GM21576 (cell line): ENCODE results near the gene SVIL.
"Not testable (repeated sequence)": the region's sequence is repeated elsewhere in the genome, so short reads cannot be mapped to it uniquely, and the experiment has no call there.

Experiments used
- ATAC-seq: cut with Tn5 transposase; IDR thresholded peaks from one replicate; pipeline ENCODE4 v1.9.1; 2021; ENCODE audit warnings: mild to moderate bottlenecking, moderate library complexity; ENCODE audit not compliant: unreplicated experiment

The SVIL gene

DNA sequence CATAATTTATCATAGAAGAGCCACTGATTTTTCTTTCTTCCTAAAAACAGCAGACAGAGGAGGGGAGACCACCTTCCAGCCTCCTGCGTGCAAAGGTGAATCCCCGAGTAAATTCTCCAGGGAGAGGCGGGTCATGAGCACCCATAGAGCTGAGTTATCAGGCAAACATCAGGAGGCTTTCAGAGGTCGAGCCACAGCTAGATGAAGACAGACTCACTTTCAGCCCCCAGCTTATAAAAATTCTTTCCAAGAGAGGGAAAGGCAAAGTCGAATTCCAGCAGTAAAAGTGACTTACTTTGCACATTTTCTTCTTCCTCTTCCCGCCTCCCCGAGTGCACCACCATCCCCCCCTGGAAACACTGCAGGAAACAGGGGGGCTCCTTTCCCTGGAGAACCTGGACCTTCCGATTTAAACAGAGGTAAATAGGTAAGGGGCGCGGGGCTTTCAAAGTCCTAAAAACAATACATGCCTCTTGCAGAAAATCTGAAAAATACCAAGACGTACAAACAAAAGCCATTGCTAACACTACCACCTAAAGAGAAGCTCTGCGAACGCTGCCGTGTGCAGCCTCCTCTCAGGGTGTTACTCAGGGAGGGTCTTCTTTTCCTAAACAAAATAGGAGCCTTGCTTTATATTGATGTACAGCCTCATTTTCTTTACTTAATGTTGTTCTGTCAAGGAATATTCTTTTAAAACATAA lies 163.8 kb downstream of the SVIL start:
- no peak for ATAC-seq

DNA sequence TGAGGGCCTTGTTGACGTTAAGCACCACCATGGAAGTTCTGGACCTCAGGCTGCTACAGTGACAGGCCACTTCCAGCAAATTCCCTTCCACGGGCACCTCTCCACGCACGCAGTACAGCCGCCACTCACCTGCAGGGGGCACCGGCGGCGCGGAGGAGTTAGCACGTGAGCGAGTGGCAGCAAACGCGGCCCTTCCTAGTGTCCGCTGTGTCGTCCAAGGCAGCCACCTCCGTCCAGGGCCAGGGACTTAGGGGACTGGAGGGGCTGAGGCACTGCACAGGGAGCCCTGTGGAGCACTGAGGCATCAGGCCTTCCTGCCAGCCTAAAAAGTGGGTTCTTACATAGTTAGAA lies 164.4 kb downstream of the SVIL start:
- no peak for ATAC-seq

DNA sequence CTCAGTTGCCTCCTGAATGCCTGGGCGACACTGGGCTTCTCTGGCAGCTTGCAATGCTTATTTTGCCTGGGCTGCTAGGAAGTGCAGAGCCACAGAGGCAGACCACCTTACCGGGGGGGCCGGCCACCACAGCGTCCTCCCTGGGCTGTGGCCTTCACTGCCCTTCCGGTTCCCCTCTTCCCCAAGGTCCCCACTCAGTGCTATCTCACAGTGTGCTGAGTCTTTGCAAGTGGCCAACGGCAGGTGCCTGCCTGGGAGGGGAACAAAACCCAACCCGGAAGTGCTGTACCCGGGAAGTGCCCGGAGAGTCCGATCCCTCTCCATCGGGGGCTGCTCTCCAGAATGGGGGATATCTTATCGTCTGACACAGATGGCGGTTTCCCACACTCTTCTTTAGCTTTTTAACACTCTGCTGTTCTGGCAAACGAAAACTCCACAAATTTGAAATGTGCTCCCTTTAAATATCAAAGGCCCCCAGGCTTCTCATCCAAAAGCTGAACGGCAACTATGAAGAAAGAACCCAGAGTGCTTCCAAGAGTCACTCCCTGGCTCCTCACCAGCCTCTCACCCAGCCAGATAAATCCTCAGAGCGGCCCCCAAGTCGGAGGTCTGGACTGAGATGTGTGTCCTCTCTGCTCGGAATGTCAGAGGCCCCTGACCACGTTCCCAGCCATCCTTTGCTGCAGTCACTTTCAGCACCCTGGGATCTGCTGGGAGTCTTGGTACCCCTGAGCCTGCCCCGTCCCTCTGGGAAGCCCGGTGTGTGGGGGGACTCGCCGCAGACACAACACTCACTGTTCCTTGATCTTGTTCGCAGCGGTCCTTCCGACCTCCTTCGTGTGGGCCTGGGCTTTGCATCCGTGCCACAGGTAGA lies 165.1 kb downstream of the SVIL start:
- no peak for ATAC-seq

DNA sequence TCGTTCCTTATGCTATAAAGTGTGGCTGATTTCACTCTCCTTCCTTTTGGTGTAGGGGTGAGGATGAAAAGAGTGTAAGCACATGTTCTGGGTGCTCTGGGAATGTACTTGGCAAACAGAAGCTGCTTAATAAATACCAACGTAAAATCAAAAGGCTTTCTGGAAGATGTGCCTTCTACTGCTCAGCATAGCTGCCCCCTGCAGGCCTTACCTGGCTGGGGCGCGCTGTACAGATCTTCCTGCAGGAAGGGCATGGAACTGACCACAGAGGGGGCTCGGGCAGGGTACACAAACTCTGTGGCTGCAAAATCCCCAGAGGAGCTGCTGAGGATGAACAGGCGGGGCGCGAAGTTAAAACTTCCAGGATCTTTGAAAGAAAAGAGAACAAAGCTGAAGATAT lies 169.4 kb downstream of the SVIL start:
- no peak for ATAC-seq

DNA sequence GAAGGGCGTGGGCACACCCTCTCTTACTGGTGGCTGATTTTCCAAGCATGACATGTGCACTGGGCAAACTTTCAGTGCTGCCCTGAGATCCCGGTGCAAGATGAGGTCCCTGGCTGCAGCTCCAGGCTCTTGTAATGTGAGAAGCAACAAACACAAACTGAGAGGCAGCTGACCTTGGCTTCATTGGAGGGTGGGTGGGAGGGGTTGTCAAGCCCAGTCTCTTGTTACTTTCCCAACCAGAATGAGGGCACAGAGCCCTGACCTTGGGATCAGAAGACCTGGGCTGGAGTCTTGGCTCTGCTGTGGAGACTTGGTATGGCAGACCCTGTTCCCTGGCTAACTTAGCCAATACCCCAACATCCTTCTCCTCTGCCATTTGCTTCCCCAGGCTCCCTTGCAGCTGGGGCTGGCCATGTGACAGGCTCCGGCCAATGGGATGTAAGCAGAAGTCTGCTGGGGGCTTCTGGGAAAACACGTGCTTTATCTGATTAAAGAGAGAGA lies 170.1 kb downstream of the SVIL start:
- ATAC-seq = not testable (repeated sequence)

DNA sequence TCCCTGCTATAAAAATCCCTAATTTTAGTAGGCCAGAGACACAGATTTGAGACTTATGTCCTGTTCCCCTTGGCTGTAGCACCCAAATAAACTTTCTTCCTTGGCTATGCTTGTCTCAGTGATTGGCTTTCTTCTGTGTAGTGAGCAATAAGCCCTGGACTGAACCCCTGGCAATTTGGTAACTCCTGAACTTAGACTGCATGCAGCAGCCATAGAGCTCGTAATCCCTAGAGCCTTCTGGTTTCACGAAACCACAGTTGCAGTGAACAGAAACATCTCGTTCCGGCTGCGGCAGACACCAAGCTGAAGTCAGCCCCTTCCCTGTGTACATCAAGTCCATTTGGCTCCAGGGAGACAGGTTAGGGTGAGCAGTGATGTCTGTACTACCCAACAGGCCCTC lies 173.7 kb downstream of the SVIL start:
- ATAC-seq = no peak

DNA sequence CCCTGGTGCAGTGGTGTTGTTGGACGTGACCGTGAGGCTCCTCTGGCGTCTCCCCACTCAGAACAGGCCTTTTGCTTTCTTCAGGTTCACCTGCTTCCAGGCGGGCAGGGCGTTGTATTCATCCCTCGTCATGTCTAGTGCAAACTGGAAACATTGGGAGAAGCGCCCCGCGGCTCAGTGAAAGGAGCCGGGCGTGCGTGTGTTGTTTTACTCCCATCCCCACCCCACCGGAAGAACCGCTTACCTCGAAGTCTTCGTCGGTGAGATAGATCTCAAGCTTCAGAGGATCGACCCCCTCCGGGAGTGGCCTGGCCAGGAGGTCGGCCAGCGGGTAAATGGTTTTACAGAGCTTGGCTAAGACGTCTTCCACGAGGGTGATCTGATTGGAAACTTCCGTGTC lies 176.6 kb downstream of the SVIL start:
- ATAC-seq = not testable (repeated sequence)

DNA sequence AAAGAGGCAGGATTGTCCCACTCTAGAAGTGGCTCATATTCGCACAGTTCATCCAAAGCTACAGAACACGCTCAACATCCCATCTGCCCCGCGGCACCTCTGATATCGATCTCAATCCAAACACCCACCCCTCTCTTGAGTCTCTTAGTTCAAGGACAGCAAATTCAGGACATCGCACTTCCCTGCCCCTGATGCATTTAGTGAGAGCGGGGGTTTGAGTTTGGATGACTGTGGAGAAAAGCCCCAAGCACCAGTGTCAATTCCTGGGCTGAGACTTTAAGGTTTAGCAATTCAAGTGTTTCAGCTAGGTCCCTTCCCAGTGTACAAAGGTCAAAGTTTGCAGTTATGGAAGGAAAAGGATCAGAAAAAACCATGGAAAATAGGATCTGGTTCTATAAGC lies 179.7 kb downstream of the SVIL start:
- ATAC-seq = no peak

DNA sequence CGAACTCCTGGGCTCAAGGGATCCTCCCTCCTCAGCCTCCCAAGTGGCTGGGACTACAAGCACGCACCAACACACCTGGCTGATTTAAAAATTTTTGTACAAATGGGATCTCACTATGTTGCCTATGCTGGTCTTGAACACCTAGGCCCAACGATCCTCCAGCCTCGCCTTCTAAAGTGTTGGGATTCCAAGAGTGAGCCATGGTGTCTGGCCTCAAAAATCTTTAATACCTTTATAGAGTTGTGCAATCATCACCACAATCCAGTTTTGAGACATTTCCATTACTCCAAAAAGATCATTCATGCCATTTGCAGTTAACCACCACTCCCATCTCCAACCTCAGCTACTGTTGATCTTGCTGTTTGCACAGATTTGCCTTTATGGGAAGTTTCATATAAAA lies 180.5 kb downstream of the SVIL start:
- ATAC-seq = no peak

DNA sequence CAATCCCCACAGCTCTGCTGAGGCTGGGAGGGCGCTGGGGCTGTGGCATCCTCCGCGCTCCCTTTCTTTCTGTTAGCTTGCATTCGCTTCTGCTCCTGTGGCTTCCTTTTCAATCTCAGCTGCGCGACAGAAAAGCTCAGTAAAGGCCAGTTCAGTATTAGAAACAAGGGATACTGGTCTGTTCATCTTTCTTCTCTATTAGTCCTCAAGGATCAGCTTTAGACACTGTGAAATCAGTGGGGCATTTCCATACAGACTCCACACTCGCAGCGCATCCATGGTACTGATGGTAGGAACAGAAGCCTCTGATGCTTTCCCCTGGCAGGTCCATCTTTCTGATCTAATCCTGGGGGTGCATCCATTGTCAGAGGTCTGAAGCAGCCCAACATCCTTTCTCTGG lies 182.2 kb downstream of the SVIL start:
- ATAC-seq = no peak

DNA sequence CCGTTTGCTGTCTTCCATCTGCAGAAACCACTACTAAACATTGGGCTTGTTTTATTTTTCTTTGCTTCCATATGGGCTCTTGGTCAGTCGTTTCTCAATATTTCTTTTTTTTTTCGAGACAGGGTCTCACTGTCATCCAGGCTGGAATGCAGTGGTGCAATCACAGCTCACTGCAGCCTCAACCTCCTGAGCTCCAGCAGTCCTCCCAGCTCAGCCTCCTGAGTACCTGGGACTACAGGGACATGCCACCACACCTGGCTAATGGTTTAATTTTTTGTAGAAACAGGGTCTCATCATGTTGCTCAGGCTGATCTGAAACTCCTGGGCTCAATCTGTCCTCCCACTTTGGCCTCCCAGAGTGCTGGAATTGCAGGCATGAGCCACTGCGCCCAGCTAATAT lies 182.8 kb downstream of the SVIL start:
- ATAC-seq = no peak

DNA sequence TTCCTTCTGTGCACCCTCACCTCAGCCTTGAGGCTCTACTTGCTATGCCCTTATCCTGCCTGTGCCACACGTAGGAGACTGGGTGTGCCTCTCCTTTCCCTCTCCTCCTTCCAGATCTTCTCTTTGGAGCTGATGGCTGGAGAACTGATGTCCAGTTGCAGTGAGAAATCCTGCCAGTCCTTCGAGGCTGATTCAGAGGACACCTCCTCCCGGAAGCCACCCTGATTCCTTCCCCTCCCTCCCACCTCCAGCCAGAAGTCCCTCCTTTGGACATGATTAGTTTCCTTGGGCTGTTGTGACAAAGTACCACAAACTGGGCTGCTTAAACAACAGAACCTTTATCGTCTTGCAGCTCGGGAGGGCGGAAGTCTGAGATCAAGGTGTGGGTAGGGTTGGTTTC lies 184.4 kb downstream of the SVIL start:
- no peak for ATAC-seq

DNA sequence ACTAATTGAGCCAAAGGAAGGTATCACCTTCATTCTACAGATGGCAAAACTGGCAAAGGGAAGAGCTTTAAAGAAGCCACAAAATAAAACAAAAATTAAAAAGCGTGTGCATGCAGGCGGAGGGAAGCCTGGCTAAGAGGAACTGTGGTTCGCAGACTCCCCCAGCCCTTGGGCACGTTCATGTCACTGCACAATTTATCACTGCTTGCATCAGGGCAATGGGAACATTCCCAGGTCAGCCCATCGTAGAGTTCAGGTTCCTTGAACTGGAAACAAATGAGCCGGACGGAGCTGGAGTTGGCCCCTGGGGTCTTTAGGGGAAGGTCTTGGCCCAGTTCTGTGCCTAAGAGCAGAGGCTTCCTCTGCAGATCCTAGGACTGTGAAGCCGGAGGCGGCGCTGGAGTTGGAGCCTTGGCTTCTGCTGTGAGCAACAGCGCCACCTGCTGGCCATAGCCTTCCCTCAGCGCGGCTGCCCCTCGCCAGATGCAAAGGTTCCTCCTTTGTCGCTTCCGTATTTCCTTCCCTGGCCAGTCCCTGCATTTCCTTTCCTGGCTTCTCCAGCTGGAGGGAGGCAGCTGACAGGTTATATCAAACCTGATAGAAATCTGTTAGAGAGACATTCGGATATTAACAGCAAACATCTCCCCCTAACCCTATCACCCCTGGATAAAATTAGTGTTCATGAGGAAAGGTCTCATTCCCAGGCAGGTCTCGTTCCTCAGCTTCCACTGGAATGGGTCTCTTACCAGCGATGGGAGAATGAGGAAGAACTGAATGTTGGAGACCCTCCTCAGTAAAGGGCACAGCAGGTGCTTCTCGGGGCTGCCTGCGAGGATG lies 185.8 kb downstream of the SVIL start:
- peak; percentile 73 for ATAC-seq

DNA sequence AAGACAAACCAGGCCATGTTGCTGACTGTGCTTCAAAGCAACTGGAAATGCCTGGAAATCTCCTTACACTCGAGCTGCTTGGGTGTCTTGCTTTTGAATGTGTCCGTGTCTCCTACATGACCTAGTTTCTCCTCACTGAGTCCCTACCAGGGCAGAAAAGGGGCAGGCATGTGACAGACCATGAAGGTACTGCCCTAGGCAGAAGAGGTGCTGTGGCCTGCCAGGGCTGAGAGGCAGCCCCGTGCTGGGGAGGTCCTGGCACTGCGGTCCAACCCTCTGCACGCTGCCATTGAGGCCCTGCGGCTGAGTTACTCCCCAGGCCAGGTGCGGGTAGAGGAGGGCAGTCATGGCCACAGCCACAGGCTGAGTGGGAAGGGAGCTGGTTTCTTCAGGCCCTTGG lies 186.6 kb downstream of the SVIL start:
- ATAC-seq = no peak

DNA sequence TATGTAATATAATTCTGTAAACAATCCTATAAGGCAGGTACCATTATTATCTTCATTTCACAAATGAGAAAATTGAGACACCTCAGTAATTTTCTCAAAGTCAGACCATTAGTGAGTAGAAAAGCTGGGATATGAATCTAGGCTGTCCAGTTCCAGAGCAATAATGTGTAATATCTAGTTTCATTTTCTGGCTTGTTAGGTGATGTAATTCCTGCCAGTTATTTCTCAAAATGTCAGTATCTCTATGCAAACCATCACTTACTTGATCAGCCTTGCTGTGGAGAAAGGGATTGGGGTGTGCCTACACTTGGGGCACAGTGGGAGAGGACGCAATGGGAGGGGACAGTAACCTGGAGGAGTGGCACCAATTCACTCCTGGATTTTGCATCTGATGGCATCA lies 188.4 kb downstream of the SVIL start:
- ATAC-seq = no peak

DNA sequence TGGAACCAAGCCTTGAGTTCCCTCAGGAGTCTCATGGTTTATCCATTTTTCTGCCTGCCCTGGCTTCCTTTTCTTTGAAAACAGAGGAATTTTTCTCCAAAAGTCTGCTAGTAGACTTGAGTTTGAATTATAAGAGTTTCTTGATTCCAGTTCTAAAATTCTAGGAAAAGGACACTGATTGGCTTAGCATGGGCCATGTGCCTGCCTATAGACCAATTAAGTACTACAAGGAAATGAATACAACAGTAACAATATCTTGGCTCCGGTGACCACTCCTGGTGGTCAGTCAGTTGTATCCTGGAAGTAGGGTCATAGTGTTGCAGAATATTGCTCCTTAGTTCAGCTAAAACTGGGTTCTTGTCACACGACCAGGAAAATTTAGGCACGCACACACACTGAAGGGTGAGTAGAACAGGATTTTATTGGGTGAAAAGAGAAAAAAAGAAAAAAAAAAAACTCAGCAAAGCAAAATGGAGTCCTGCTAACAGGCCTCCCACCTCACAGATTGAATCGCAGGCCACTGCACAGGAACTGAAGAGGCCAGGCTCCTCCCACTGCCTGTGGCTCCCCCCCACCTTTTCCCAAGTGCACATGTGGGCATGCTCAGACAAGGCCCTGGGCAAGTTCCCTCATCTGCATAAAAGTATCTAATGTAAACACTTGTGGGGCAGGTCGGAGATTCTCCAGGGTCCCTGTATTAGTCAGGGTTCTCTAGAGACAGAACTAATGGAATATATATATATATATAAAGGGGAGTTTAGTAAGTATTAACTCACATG lies 190.8 kb downstream of the SVIL start:
- no peak for ATAC-seq

DNA sequence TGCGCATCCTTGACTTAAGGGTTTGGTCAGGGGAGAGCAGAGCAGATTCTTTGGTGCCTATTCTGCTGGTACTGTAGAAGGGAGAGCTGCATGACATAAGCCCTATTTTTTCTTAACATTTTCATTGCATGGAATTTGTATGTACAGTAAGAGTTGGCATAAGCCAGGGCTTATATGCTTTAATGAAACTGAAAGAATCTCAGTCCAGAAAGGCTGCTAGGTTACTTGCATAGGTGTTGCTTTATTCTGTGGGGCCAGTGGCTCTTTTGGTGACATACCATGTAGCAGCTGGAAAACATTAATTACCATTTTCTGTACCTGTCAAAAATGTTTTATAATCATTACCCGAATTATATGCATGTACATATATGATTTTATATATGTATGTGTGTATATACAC lies 193.8 kb downstream of the SVIL start:
- ATAC-seq = no peak

DNA sequence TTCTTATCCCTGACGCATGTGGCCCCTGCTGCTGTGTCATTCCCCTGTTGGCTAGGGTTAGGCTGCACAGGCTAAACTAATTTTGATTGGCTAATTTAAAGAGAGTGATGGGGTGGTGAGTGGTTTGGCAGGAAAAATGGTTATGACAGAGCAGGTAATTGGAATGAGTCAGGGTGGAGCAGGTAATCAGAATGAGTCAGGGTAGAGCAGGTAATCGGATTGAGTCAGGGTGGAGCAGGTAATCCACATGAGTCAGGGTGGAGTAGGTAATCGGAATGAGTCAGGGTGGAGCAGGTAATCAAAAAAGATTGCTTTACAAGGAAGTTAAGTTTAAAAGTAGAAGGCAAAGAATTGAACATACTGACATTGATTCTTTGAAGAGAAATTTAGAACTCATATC lies 195.8 kb downstream of the SVIL start:
- ATAC-seq = not testable (repeated sequence)

DNA sequence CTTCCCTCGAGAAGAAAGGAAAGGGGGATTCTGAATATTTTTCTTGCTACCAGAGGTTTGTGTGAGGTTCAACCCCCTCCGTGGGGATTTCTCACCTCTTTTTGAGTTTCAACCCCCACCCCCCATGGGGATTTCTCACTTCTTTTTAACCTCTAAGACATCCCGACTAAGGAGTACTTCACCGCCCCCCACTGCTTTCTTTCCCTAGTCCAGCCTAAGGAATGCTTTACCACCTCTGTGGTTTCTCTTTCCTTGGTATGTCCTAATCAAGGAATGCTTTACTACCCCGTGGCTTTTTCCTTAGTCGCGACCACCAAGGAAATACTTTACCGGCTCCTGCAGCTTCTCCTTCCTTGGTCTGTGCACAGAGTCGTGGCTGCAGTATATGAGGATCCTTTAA lies 196.5 kb downstream of the SVIL start:
- ATAC-seq = no peak

DNA sequence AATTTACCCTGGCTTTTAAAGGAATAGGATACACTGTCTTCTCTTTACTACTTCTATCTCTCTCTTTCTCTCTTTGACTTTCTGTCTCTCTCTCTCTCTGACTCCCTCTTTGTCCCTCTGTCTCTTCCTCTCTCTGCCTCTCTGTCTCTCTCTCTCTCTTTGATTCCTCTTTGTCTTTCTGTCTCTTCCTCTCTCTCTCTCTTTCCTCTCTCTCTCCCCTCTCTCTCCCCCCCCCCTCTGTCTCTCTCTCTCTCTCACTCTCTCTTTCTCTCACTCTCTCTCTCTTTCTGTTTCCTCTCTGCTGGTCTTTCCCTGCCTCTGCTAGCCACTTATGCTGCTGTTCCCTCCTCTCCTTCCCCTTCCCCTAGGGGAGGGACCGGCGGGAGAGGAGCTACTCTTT lies 196.9 kb downstream of the SVIL start:
- no peak for ATAC-seq
